Posterior cingulate gyrus (tissue), 11 donors: ENCODE measurements around the gene LMNA.
A peak's percentile ranks its signal among the peaks of the same experiment; 100 is the strongest.
"Not testable (repeated sequence)": the region's sequence is repeated elsewhere in the genome, so short reads cannot be mapped to it uniquely, and the experiment has no call there.

Source experiments
- DNase-seq, 10 donors: peaks; one replicate each; pipeline versions ENCODE4 v3.0.0 to v3.0.0-alpha.2; 2020 to 2021; ENCODE audit warnings: mixed read lengths in 3 of 10
- intact Hi-C: fragments of 100-400 bp; cut with DNase I; formaldehyde crosslinking; loops from one replicate; pipeline ENCODE4 v1.15.1; 2023

Gene LMNA

DNA sequence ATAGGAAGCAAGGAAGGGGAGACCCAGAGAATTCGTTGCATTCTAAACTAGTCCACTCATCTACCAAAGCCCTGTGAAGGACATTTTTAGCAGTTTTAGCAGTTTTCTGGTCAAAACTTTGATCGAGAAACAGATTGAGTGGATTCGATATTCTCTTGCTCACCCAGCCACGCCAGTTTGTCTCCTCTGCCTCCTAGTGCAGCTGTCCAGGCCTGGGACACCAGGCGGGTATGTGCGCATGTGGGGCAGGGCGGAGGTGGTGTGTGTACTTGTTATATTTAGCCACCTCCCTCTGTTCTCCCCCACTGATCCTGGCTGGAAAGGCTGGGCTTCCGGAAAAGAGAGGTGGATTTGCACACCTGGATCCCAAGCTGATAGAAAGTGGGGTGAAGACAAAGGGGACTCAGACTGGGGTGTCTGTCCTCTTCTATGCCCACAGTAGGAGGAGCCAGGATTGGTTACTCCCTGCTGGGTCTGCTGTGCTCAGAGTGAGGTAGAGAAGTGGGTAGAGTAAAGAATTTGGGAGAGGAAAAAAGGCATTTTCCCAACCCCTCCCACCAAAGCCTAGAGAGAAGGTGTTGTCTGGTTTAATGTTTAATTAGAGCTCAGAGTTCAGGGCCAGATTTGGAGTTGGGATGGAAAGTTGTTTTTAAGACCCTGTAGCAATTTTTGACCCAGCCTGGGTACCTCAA lies 3.8 kb downstream of the LMNA start:
- intact Hi-C loops, result no loop called here
- DNase-seq, result no peak

DNA sequence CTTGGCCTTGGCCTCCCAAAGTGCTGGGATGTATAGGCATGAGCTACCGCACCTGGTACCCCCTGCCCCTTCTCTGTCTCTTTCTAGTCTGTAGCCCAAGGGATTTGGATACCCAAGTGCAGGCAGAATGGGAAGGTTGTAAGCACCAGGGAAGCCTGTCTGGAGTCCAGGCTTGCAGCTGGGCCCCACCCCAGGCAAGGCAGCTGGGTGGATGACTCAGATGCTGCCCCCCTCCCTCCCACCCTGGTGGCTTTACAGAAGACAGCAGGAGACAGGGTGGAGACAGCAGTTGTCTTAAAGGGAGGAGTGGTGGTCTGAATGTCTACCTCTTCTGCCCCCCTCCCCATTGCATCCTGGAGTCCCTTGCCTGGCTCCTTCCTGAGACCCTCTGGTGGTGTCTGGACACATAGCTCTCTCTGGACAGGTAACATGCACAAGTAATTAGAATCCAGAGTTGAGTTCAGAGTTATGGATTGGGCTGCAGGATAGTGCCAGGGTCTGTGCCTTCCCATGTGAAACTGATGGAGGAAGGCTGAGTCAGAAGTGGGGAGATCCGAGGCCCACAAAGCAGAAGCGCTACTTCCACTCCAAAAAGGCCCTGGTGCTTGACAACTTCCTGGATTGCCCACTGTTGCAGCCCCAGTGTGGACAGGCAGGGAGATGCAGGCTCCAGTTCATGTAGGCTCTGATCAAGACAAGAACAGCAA lies 5.1 kb downstream of the LMNA start:
- intact Hi-C loops, result no loop called here
- DNase-seq, result peak in 2 of 10 donors; percentile 46 to 89

DNA sequence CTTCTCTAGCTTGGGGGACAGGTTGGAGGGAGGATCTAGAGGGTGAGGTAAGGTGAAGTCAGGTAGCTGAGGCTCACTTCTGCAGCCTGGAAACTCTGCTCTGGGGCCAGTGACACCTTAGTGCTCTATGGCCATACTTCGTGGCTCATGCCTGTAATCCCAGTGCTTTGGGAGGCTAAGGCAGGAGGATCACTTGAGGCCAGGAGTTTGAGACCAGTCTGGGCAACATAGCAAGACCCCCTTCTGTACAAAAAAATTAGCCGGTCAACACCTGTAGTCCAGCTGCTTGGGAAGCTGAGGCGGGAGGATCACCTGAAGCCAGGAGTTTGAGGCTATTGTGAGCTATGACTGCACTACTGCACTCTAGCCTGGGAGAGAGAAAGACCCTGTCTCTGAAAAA lies 5.8 kb downstream of the LMNA start:
- no peak for DNase-seq
- intact Hi-C loops, result no loop called here

DNA sequence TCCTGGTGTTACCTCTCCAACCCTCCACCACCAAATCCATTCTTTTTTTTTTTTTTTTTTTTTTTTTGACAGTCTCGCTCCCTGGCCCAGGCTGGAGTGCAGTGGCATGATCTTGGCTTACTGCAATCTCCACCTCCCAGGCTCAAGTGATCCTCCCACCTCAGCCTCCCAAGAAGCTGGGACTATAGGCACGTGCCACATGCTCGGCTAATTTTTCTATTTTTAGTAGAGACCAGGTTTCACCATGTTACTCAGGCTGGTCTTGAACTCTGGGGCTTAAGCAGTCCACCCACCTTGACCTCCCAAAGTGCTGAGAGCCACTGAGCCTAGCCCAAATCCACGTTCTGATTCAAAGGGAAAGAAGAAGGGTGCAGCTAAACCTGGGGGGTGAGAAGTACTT lies 6.5 kb downstream of the LMNA start:
- intact Hi-C loops, DNase-seq: not testable (repeated sequence)

DNA sequence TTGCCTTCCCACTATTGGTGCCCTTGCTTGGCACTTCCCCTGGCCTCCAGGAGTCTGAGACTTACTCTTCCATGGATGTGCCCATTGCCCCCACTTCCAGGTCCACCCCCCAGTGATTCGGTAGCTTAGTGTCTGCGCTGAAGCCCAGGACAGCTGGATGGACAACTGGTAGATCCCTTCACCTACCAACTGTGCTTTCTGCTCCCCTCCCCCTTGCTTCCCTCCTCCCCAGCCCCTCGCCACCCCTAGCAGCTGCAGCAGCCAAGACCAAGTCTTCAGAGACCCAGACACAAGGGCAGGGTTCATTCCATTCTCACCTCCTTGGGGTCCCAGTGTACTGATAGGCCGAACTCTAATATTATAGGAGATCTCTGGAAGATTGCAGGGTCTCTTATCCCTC lies 6.9 kb downstream of the LMNA start:
- intact Hi-C loops, result no loop called here
- DNase-seq, result no peak

DNA sequence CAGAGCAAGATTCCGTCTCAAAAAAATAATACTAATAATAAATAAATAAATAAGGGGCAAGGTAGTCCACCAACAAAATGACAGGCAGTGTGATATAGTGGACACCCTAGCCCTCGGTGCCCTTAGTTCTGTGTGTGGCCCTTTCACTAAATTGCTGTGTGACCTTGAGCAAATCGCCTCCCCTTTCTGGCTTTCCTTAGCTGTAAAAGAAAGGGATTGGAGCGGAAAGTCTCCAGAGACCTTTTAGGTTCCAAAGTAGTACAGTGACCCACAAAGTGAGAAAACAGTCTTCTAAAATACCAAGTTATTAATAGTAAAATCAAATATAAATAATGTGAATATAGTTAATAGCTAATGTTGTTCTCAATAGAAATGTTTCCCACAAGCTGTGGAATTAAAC lies 7.6 kb downstream of the LMNA start:
- DNase-seq, result no peak
- intact Hi-C loops, result no loop called here

DNA sequence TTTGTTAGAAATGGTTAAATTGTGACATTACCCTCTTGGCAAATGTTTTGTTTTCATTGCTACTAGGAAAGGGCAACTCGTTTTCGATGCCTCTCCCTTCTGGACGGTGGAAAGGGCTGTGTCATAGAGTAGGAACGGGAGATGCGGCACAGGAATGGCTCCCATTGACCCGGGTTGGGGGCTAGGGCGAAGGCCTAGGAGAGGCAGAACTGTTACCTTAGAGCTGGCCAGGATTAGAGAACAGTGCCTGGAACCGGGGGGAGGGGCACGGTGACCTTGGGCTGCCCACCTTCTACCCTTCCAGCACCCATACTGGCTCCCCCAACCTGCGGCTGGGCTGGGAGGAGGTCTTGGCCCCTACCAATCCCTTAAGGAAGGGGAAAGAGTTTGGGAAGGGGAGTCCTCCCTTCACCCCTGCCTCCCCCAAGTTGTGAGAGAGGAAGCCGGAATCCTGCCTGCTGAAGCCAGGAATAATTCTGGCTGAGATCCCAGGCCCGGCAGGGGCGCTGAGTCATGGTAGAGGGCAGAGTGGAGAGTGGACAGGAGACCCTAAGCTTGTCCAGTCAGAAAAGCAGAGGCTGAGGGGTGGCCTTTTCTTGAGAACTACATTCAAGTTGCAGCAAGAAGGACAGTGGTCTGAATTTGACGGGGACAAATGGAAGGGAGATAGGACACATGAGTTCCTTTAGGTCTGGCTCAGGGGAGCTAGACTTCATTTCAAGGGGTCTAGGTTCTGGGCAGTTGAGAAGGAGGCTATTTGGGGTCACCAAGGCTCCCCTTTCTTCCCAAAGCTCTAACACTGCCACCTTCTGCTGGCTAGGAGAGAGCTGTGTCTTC lies 8.2 kb downstream of the LMNA start:
- intact Hi-C loops, result no loop called here

DNA sequence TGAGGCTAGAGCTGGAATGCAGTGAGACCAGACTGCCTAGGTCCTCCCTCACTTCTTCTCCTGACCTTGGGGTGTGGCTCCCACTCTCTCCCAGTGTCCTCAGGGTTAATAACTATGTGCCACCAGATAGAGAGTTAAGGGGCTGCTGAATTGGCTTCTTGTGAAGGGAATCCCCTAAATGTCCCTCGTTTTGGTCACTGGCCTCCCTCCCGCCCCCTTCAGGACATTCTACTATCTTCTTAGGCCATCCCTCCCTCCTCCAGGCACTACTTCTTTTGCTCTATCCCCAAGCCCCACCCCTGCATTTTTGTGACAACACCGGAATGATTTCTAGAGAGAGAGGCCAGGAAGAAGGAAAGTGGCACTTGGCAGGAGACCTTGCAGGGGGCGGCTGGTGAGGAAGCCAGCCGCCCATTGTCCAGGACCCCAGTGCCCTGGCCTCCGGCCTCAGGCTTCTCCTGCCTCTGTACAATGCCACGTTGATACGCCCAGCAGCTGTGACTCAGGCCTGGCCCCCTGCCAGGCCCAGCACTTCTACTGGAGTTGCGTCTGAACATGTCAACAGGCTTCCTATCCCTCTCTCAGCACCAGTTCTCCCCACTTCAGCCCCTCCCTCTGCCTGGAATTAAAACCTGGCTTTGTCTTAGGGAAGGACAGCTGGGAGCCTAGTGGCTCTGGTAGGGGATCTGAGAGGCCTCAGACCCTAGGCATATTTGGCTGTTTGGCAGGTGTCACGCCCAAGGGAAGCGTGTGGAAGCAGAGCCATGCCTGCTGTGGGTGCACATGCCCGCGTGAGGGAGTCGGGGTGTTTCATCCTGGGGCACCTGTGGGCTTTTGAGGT lies 9.1 kb downstream of the LMNA start:
- intact Hi-C loops, result no loop called here

More for the DNA sequence above, 8.2 kb downstream of the LMNA start:
- DNase-seq, result peak in 5 of 10 donors; percentile 63 to 90 (median 66)

DNA sequence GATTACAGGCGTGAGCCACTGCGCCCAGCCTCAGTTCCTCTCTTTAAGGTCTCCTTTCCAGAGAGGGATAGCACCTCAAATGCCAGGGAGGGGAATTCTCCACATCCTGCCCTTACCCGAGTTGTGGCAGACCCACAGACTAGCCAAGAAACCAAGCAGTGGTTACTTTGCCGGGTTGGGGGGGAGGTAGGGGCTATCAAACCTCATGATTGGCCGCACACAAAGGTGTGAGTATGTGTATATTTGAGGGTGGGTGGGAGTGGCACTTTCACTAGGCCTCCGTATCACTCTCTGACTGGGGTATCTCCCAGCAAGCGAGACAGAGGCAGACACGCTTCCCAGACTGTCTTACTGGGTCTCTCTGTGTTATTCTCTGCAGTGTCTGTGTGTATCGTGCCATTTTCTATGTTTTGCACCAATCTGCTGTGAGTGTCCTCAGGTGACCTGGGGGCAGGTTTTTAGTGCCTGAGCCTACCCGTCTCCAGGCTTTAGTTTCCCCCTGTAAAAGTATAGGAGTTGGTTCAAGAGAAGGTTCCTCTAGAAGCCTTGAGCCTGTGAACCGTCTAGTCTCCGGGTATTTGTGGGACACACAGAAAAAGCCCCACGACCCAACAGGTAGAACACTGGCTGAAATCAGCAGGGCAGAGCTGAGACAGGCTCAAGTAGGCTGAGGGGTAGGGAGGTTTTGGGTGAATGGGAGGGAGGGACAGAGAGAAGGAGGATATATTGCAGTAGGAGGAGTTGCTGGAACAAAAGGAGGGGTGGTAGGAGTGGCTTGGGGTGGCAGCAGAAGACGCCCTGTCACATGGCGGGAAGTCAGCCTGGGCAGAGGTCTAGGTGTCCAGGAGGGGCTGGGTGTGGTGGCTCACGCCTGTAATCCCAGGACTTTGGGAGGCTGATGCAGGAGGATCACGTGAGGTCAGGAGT lies 10.3 kb downstream of the LMNA start:
- intact Hi-C loops, result no loop called here
- DNase-seq, result no peak

More for the DNA sequence above, 9.1 kb downstream of the LMNA start:
- DNase-seq, result peak; percentile 81 to 99 (median 90)

DNA sequence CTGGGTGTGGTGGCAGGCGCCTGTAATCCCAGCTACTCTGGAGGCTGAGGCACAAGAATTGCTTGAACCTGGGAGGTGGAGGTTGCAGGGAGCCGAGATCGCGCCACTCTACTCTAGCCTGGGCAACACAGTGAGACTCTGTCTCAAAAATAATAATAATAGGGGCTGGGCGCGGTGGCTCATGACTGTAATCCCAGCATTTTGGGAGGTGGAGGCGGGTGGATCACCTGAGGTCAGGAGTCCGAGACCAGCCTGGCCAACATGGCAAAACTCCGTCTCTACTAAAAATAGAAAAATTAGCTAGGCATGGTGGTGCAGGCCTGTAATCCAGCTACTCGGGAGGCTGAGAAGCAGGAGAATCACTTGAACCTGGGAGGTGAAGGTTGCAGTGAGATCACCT lies 11.0 kb downstream of the LMNA start:
- intact Hi-C loops, DNase-seq: not testable (repeated sequence)

DNA sequence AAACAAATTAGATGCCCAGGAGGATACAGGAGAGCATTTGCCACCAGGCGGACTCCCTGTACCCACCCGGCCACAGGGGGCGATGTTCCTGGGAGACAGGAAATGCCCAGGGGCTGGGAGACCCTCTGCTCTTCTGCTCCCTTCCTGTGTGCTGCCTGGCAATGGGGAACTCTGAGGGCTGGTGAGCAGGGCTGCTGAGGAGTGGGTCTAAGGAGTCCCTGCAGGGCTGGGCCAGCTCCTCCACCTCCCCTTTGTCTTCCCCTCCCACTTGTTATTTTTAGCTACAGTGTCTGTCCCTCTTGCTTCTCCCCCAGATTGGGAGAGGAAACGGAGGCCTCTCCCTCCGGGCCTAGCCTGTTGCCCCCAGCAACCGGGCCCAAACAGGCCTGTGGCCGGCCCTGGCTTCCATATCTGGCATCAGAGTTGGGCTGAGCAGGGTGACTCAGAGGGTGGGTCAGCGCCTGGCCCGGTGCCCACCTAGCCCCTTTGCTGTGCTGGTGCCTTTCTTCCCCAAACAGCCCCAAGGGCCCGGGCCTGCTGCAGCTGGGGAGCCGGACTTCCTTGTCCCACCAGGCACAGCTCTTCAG lies 11.6 kb downstream of the LMNA start:
- peak in 2 of 10 donors; percentile 50 to 88 for DNase-seq
- intact Hi-C loops, result no loop called here

DNA sequence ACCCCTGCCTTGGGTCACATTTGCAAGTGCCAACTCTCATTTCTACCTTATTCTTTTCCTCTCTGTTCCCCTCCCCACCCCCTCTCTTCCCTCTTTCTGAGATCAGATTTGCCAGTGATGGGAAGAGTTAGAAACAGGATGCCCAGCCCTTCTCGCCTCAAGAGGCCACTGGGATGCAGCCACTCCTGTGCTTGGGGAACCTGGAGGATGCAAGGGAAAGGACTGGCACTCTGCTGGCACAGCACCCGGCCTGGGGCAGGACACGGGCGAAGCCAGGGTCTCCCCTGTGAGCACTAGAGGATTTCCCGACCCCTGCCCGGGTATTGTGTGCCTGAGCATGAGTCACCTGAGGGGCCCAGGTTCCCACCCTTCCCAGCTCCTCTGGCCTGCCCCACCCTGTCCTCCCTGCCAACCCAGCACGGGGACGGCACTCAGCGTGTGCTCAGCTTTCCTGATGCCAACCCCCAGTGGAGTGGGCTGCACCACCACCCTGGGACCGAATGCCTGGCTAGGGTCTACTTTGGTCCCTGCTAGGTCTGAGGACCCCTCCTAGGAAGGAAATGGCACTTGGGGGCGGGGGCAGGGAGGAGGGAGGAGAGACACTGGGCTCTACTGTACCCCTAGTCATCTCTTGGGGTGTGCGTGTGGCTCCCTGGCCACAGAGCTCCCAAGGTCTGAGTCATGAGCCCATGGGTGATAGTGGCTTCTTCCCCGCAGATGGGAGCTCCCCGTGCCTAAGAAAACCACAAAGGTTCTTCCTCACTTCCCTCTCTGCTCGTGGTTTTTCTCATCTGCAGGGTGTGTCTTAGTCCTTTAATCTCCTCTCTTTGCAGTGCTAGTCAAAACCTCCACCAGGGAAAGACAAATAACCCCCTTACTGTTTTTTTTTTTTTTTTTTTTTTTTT lies 12.4 kb downstream of the LMNA start:
- intact Hi-C loops, result no loop called here
- no peak for DNase-seq

DNA sequence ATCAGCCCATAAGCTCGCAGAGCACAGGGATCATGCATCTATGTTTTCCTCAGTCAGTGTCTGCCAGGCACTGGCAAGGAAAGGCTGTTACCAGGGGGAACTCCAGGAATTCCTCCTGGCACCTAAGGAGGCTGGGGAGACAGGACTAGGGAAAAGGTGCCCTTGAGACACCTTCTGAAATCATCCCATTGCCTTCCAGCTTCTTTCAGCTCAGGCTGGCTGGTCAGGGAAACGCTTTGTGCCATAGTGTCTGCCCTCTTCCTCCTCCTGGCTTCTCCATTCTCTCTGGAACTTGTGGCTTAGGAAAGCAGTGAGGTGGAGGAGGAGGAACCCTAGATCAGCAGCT lies 13.8 kb downstream of the LMNA start:
- no peak for DNase-seq

DNA sequence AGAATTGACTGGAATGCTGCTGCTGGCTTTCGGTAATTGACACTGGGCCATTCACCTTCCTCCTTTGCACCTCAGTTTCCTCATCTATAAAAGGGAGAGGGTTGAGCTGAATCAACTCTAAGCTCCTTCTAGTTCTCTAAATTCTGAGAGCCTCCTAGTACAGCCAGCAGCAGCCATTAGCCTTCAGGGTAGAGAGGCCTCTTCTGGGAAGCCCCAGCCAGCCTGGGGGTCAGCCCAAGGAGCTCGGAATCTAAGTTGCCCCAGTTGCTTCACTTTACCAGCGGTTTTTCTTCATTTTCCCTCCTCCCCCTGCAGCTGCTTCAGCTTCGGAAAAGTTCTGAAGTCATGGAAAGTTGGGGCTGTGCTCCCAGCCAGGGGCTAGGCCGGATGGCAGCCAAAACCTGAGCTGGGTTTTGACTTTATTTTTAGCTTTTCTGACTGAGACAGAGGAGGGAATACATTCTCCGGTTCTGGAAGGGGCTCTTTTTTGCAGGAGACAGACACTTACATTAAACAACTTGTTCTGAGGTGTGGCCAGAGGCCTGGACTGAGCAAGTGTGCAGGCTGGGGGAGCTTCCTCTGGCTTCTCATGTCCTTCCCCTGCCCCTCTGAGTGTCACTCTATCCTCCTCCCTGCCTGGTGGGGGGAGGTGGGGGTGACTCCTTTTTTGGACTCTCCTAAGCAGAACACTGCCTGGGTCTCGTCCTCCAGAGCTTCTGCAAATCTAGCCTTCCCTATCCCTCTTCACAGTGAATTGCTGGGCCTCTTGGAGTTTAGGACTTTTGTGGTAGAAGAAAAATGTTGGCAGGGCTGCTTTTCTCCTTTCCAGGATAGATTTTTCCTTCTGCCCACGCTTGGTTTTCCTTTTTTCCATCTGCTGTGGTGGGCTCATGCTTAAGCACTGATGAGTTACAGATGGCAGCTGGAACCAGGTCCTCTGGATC lies 14.4 kb downstream of the LMNA start:
- DNase-seq, result no peak
- intact Hi-C loops, result no loop called here

More for the DNA sequence above, 13.8 kb downstream of the LMNA start:
- intact Hi-C loops, result no loop called here

DNA sequence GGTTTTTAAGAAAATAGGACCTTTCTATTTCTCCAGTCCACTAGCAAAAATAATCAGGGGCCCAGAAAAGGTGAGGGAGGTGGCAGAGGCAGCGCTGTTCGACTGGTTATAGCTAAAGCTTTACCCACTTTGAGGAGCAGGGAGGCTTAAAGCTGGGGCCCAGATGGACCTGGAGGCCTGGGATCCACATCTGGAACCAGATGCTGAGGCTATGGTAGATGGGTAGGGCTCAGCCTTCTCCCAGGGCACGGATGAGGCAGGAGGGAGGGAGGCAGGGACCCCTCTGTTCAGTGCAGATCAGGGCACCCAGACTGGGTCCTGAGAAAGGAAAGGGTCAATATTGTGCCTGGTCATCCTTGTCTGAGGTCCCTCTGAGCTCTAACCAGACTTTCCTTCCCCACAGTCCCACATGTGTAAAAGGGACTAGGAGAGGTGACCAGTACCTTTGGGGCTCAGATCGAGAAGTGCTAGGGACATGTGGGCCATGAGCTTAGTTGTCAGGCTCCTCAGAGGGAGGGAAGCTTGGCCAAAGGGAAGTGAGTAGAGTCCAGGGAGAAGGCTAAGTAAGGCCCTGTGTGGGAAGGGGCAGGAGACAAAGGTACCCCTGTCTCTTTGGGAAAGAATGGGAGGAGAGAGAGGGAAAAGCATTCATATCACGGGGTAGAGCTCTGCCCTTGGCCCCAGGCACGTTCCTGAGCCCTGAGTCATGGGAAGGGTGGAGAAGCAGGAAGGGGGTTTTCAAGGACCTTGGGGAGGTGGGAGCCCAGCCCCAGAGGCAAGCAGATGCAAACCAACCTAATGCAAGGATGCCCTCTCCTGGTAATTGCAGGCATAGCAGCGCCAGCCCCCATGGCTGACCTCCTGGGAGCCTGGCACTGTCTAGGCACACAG lies 15.4 kb downstream of the LMNA start:
- intact Hi-C loops, result loop anchor here (1.0 kb wide), 1 partner anchor 34 kb away; no protein-coding TSS in a partner anchor
- peak in 9 of 10 donors; percentile 58 to 95 (median 81) for DNase-seq

DNA sequence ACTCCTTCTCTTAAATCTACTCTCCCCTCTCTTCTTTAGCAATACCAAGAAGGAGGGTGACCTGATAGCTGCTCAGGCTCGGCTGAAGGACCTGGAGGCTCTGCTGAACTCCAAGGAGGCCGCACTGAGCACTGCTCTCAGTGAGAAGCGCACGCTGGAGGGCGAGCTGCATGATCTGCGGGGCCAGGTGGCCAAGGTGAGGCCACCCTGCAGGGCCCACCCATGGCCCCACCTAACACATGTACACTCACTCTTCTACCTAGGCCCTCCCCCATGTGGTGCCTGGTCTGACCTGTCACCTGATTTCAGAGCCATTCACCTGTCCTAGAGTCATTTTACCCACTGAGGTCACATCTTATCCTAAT lies 16.0 kb downstream of the LMNA start:
- intact Hi-C loops, result loop anchor here (1.0 kb wide), 1 partner anchor 34 kb away; no protein-coding TSS in a partner anchor
- DNase-seq, result no peak
